ENCODE results near the gene ARHGEF38. TPM values are rescaled to one million over a fixed set of nuclear protein-coding genes. Genes with fewer than 3 reads are reported as not detected.
A peak's percentile ranks its signal among the peaks of the same experiment; 100 is the strongest.

Gene ARHGEF38
- total RNA-seq, 1 donor from 2014 or later = 0.46 TPM

DNA sequence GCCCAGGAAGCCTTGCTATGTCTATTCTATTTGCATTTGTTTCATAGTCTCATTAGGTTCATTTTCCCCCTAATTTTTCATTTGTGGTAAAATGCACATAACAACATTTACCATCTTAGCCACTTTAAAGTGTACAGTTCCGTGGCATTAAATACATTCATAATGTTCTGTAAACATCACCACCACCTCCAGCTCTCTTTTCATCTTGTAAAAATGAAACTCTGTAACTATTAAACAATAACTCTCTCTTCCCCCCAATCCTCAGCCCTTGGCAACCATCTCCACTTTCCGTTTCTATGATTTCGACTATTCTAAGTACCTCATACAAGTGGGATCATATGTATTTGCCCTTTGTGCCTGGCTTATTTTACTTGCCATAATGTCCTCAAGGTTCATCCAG, 19.9 kb downstream of the ARHGEF38 start:
- no peak for DNase-seq (ENCODE audit: low read depth)
- TF ChIP-seq, protein P1, sequence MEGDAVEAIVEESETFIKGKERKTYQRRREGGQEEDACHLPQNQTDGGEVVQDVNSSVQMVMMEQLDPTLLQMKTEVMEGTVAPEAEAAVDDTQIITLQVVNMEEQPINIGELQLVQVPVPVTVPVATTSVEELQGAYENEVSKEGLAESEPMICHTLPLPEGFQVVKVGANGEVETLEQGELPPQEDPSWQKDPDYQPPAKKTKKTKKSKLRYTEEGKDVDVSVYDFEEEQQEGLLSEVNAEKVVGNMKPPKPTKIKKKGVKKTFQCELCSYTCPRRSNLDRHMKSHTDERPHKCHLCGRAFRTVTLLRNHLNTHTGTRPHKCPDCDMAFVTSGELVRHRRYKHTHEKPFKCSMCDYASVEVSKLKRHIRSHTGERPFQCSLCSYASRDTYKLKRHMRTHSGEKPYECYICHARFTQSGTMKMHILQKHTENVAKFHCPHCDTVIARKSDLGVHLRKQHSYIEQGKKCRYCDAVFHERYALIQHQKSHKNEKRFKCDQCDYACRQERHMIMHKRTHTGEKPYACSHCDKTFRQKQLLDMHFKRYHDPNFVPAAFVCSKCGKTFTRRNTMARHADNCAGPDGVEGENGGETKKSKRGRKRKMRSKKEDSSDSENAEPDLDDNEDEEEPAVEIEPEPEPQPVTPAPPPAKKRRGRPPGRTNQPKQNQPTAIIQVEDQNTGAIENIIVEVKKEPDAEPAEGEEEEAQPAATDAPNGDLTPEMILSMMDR (conservative IDR thresholded peaks at IDR 0.05; ENCODE audit: low read depth, low read length) = no peak
- no peak overlapping the region for H3K4me3 ChIP-seq (ENCODE audit: low read depth, low read length)

DNA sequence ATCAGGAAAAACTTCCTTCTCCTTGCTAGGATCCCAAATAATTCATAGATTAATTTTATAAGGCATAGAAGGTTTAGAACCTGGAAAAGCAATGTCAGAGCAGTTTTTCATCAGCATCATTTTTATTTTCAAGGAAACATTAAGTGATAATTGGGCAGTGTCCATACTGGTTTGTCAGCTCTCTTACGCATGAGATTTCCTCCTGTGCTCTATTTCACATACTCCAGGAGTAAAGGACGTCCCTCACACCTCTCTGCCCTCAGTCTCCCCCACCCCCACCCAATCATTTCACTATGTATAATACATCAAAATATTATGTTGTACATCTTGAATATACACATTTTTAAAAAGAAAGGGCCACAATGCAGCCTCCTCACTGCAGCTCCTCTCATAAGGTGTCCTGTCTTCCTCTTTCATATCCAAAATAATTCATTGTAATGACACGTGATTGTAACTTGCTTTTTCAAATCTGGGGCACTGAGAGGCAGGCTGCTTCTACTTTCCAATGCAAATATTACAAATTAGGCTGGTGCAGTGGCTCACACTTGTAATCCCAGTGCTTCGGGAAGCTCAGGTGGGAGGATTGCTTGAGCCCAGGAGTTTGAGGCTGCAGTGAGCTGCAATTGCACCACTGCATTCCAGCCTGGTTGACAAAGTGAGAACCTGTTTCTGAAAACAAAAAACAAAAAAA, 34.4 kb downstream of the ARHGEF38 start:
- TF ChIP-seq, protein P1 (conservative IDR thresholded peaks at IDR 0.05; ENCODE audit: low read depth, low read length) = no peak

DNA sequence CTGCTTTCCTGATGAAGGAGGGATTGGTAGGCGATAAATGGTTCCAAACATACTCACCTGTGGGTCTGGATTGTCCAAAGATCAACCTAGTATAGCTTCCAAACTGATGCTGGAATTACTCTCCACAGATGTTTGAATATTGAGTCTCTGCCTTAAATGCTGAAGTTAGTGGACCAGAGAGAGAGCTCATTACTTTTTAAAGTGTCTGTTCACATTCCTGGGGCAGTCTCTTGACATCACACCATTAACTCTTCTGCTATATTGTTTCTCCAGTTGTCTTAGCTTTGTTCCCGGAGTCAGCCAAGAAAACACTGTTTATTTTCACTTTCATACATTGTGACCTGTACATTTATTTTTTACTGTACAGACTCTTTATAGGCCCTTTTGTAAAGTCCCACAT, 35.4 kb downstream of the ARHGEF38 start:
- no peak overlapping the region for H3K4me3 ChIP-seq (ENCODE audit: low read depth, low read length)
- TF ChIP-seq, protein P1 (conservative IDR thresholded peaks at IDR 0.05; ENCODE audit: low read depth, low read length) = no peak
- DNase-seq (ENCODE audit: low read depth) = peak; percentile 20

More for the DNA sequence above, 34.4 kb downstream of the ARHGEF38 start:
- H3K4me3 ChIP-seq (ENCODE audit: low read depth, low read length) = no peak overlapping the region
- DNase-seq (ENCODE audit: low read depth) = no peak

DNA sequence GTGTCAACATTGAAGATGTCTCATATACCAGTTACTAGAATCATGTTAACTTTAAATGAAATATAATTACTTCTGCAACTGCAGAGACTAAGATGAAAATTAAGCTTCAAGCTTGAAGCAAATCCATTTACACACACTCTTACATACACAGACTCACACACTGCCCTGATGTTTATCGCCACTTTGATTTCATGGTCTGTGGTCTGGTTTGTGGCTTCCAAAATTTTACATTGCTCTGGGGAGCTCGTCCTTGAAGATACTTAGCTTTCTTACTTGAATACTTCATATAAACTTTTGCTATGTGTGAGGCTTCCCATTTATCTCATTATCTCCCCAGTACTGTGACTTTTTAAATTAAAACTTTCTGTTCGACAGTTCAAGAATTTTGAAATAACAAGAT, 35.8 kb downstream of the ARHGEF38 start:
- no peak overlapping the region for H3K4me3 ChIP-seq (ENCODE audit: low read depth, low read length)
- TF ChIP-seq, protein P1 (conservative IDR thresholded peaks at IDR 0.05; ENCODE audit: low read depth, low read length) = no peak
- DNase-seq (ENCODE audit: low read depth) = no peak

DNA sequence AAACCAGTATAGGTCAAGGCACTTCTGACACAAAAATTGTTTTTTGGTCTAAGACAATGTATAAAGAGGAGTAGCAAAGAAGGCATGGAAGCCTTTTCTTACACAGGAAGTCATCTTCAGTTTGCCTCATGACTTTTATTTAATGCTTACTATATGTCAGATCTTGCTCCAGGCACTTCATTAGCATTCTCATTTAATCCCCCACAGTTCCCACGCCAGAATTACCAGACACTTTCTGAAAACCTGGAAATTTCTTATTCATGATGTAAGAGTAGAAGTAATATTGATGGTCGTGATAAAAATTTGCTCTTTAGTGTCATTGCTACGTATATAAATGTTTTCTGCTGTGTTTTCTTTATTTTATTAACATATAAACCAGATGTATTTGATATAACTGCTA, 39.2 kb downstream of the ARHGEF38 start:
- TF ChIP-seq, protein P1 (conservative IDR thresholded peaks at IDR 0.05; ENCODE audit: low read depth, low read length) = no peak
- H3K4me3 ChIP-seq (ENCODE audit: low read depth, low read length) = no peak overlapping the region
- DNase-seq (ENCODE audit: low read depth) = no peak

DNA sequence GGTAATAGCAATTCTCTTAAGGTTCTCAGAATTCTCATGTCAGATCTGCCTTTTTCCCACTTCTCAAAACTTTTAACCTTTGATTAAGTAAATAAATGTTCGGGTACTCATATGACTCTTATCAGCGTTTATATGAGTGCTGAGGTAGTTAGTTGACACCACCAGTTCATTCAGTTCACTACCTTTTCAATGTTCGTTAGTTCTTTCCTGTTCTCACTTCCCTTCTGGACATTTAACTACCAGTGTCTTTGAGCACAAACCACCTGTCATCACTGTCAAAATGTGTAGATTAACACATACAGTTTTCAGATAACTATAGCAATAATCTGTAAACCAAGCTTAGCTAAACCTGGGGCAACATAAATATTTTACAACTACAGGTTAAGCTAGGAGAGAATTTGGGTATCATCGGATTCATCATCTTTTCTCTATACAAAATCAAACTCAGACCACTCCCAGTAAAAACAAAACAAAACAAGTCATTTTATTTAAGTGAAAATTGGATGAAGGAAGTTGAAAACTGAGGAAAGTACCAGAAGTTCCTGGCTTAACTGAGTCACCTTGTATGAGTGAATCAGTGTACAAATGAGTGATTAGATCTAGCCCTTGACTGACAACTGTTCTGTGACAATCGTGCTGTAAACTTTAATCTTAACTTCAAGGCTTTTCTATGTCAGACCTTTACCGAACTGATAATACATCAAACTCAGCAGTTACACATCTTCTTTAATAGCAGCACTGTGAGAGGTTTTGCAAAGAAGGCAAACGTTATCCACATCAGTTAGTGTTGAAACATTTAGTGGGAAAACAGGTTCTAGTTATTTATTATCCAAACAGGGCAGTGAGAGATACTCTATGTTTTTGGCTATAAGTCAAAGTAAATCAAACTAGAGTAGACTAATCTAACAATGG, 41.9 kb downstream of the ARHGEF38 start:
- DNase-seq (ENCODE audit: low read depth) = peak; percentile 79
- TF ChIP-seq, protein P1 (conservative IDR thresholded peaks at IDR 0.05; ENCODE audit: low read depth, low read length) = no peak

More for the DNA sequence above, 41.9 kb downstream of the ARHGEF38 start:
- H3K4me3 ChIP-seq (ENCODE audit: low read depth, low read length) = no peak overlapping the region
